ENCODE results near the gene PRR5L. TPM values are rescaled to one million over a fixed set of nuclear protein-coding genes. Genes with fewer than 3 reads are reported as not detected.

The PRR5L gene
- total RNA-seq, 4 donors from 2014 or later: 8.8 to 29.7 (median 9.4) TPM

DNA sequence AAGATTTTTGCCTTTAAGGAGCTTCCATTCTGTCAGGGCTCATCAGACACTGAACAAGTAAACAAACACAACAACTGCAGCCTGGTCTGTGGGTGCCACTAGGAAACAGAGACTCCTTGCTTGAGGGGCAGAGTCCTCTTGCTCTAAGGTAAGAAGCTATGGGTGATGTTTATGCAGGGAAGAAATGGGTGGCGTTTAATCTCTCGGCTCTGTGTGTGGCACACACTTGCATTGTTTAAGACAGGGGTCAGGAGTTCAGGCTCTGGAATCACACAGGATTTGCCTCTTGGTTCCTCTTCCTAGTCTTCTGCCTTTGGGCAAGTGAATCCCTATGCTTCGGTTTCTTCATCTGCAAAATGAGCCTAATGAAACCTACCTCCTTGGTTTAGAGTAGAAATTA is 90.3 kb downstream of the PRR5L start:
- H3K4me1 ChIP-seq: peaks cover 0 to 7% (median 0%) of the 10 kb centered on the region in 4 donors
- no peak for DNase-seq (ENCODE audit: low spot score in 2 of 2)
- H3K36me3 ChIP-seq: no peaks in the 10 kb centered on the region
- H3K9me3 ChIP-seq: no peaks in the 10 kb centered on the region
- H3K4me3 ChIP-seq: no peak overlapping the region
- no peaks in the 10 kb centered on the region for H3K27me3 ChIP-seq
- H3K27ac ChIP-seq: no peak overlapping the region
- TF ChIP-seq POLR2A (IDR thresholded peaks at IDR 0.05) (no peak), EP300 (IDR thresholded peaks at IDR 0.05) (no peak)
- TF ChIP-seq, protein P1, sequence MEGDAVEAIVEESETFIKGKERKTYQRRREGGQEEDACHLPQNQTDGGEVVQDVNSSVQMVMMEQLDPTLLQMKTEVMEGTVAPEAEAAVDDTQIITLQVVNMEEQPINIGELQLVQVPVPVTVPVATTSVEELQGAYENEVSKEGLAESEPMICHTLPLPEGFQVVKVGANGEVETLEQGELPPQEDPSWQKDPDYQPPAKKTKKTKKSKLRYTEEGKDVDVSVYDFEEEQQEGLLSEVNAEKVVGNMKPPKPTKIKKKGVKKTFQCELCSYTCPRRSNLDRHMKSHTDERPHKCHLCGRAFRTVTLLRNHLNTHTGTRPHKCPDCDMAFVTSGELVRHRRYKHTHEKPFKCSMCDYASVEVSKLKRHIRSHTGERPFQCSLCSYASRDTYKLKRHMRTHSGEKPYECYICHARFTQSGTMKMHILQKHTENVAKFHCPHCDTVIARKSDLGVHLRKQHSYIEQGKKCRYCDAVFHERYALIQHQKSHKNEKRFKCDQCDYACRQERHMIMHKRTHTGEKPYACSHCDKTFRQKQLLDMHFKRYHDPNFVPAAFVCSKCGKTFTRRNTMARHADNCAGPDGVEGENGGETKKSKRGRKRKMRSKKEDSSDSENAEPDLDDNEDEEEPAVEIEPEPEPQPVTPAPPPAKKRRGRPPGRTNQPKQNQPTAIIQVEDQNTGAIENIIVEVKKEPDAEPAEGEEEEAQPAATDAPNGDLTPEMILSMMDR (IDR thresholded peaks at IDR 0.05): no peak
- WGBS, 2 donors: 81 to 82% methylated on average over 3 of the region's 3 CpGs

DNA sequence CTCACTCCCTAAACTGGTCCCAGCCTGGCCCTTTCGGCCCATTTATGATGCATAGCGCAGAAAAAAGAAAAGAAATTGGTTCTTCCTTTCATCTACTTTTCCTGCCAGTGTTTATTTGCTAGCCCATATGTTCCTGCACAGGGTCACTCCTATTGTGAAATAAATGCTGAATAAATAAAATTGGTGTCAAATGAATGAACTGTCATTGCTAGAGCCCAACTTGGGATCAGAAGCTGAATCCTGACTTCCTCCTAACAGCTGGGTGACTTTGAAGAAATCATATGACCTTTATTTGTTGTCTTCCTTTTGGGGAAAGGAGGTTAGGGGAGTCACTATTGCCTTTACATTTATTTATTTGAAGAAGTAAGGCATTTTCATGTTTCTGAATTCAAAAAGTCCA is 92.0 kb downstream of the PRR5L start:
- Histone ChIP-seq H3K36me3 (no peaks in the 10 kb centered on the region), H3K27ac (no peak overlapping the region), H3K27me3 (no peaks in the 10 kb centered on the region), H3K4me1 (peaks cover 0 to 8% (median 0%) of the 10 kb centered on the region in 4 donors), H3K4me3 (no peak overlapping the region), H3K9me3 (no peaks in the 10 kb centered on the region)
- DNase-seq (ENCODE audit: low spot score in 2 of 2): no peak
- WGBS, 2 donors: 84 to 98% methylated on average over 2 of the region's 2 CpGs
- TF ChIP-seq POLR2A (IDR thresholded peaks at IDR 0.05) (no peak), EP300 (IDR thresholded peaks at IDR 0.05) (peak in 1 of 2 donors; percentile 58)

DNA sequence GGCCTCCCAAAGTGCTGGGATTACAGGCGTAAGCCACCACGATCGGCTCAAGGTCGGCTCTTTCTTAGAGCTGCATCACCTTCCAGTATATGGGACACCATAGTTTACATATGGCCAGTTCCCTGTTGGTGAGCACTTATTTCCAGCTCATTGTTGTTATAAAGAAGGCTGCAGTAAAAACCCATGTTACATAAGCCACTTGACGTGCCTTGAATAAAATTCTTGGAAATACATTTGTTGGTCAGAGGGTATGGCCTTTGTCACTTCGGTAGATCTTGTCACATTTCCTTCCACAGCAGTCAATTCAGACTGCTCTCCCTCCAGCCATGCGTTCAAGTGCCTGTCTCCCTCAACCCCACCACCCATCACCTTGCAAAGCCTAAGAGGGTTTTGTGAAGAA is 92.9 kb downstream of the PRR5L start:
- peaks cover 0 to 8% (median 0%) of the 10 kb centered on the region in 4 donors for H3K4me1 ChIP-seq
- H3K27me3 ChIP-seq: no peaks in the 10 kb centered on the region
- peaks cover 0 to 3% (median 0%) of the 10 kb centered on the region in 3 donors for H3K36me3 ChIP-seq
- no peak overlapping the region for H3K27ac ChIP-seq
- 87% methylated on average over 7 of the region's 7 CpGs for WGBS, 2 donors
- no peak for DNase-seq (ENCODE audit: low spot score in 2 of 2)
- TF ChIP-seq EP300 (IDR thresholded peaks at IDR 0.05): no peak
- no peak for TF ChIP-seq POLR2A (IDR thresholded peaks at IDR 0.05)
- no peak overlapping the region for H3K4me3 ChIP-seq
- H3K9me3 ChIP-seq: no peaks in the 10 kb centered on the region

DNA sequence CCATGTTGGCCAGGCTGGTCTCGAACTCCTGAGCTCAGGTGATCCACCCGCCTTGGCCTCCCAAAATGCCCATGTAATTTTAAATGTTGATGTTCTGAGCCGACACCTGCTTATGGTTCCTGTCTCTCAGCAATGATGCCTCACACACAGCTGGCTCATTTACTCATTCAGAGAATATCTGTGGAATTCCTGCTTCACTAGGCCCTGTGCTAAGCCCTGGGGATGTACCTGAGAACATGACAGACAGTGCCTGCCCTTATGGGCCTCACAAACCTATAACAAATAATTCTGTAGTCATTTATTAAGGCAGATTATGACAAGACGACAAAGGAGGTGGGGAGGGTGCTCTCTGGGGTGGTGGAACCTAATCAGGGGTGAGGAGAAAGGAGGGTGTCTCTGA is 93.7 kb downstream of the PRR5L start:
- Histone ChIP-seq H3K9me3 (no peaks in the 10 kb centered on the region), H3K4me1 (peaks cover 0 to 8% (median 0%) of the 10 kb centered on the region in 4 donors)
- no peak for DNase-seq (ENCODE audit: low spot score in 2 of 2)

DNA sequence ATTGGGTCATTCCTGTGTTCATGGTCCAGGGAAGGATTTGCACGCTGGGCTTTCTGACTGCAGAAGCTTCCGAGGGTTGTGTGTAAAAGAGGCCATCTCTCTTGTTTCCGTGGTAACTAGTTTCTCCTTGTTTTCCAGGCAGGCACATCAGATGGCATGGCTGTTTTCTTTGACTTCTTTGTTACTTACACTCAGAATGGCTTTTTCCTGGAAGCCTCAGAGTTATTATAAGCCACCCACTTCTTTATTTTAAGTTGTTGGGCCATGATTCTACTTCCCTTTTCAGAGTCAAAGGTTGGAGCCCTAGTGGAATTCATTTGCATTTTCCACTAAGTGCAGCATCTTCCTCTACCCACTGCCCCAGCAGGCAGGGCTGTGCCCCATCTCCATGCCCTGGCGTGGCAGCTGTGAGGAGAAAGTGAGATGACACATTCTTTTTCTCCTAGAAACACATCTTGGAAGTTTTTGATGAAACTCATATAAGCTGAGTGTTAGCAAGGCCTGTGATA is 94.9 kb downstream of the PRR5L start:
- DNase-seq (ENCODE audit: low spot score in 2 of 2): no peak
- Histone ChIP-seq H3K27ac (no peak overlapping the region), H3K4me1 (peaks cover 0 to 8% (median 0%) of the 10 kb centered on the region in 4 donors), H3K27me3 (no peaks in the 10 kb centered on the region), H3K4me3 (no peak overlapping the region), H3K36me3 (peaks cover 0 to 11% (median 7%) of the 10 kb centered on the region in 3 donors), H3K9me3 (no peaks in the 10 kb centered on the region)
- WGBS, 2 donors: 26 to 33% methylated on average over 3 to 4 of the region's 4 CpGs
- TF ChIP-seq POLR2A (IDR thresholded peaks at IDR 0.05) (no peak), EP300 (IDR thresholded peaks at IDR 0.05) (peak in 1 of 2 donors; percentile 40)
- TF ChIP-seq, protein P1 (IDR thresholded peaks at IDR 0.05): no peak

More for the DNA sequence above, 93.7 kb downstream of the PRR5L start:
- Histone ChIP-seq H3K4me3 (no peak overlapping the region), H3K36me3 (peaks cover 0 to 11% (median 4%) of the 10 kb centered on the region in 3 donors), H3K27me3 (no peaks in the 10 kb centered on the region), H3K27ac (no peak overlapping the region)
- WGBS, 2 donors: 92 to 93% methylated on average over 4 of the region's 4 CpGs
- TF ChIP-seq POLR2A (IDR thresholded peaks at IDR 0.05): no peak
- TF ChIP-seq, protein P1 (IDR thresholded peaks at IDR 0.05): no peak

DNA sequence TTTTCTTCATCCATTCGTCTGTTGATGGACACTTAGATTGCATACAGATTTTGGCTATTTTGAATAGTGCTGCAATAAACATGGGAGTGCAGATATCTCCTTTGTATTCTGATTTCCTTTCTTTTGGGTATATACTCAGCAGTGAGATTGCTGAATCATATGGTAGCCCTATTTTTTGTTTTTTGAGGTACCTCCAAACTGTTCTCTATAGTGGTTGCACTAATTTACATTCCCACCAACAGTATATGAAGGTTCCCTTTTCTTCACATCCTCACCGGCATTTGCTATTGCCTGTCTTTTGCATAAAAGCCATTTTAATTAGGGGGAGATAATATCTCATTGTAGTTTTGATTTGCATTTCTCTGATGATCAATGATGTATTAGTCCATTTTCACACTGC is 96.1 kb downstream of the PRR5L start:
- H3K9me3 ChIP-seq: no peaks in the 10 kb centered on the region
- WGBS, 2 donors: 89 to 91% methylated on average over 2 of the region's 2 CpGs
- peaks cover 0 to 11% (median 7%) of the 10 kb centered on the region in 3 donors for H3K36me3 ChIP-seq
- DNase-seq (ENCODE audit: low spot score in 2 of 2): no peak
- H3K27me3 ChIP-seq: no peaks in the 10 kb centered on the region
- TF ChIP-seq EP300 (IDR thresholded peaks at IDR 0.05): no peak
- TF ChIP-seq, protein P1 (IDR thresholded peaks at IDR 0.05): no peak
- peaks cover 0 to 8% (median 0%) of the 10 kb centered on the region in 4 donors for H3K4me1 ChIP-seq
- H3K4me3 ChIP-seq: no peak overlapping the region
- no peak overlapping the region for H3K27ac ChIP-seq

Measured in tibial nerve (tissue), 4 donors.